A673 (cell line): Measurements from ENCODE around the gene ENOPH1. TPM values are rescaled to one million over a fixed set of nuclear protein-coding genes. Genes with fewer than 3 reads are reported as not detected.

Source experiments
- BruUV-seq: library from RNA; stranded (reverse); fragments of 400-500 nt; replicated peaks from 2 replicates; lab custom pipeline; 2021; lab: Mats Ljungman, UMichigan
- CTCF ChIA-PET: fragments of 300-600 bp; sonication (Branson Sonifier 250); formaldehyde crosslinking; loops from one replicate; lab custom pipeline; 2022; ENCODE audit warnings: antibody characterized with exemption; lab: Charles Lee
- POLR2A ChIA-PET: fragments of 300-600 bp; sonication (Branson Sonifier 250); formaldehyde crosslinking; loops from one replicate; lab custom pipeline; 2022; ENCODE audit warnings: antibody characterized with exemption; ENCODE audit not compliant: low non-redundant PET; lab: Charles Lee
- DNase-seq: peaks from one replicate; pipeline ENCODE4 v3.0.0-alpha.2; 2015; ENCODE audit warnings: low spot score
- H3K27ac ChIP-seq: fragments of 200-600 bp; sonication (generic); 2 replicates; pipeline ENCODE4 v1.5.1; 2016; ENCODE audit warnings: mixed run types, low read depth, mild to moderate bottlenecking, mixed read lengths, antibody characterized with exemption, low read length; ENCODE audit not compliant: poor library complexity, severe bottlenecking
- H3K27me3 ChIP-seq: fragments of 200-600 bp; sonication (generic); replicated peaks from 2 replicates; pipeline ENCODE4 v1.6.1; 2017; ENCODE audit warnings: mixed run types, low read depth, mild to moderate bottlenecking, mixed read lengths, antibody characterized with exemption, low read length; ENCODE audit not compliant: insufficient read depth, poor library complexity
- H3K36me3 ChIP-seq: fragments of 200-600 bp; sonication (generic); 2 replicates; pipeline ENCODE4 v1.6.1; 2016; ENCODE audit warnings: mixed run types, mild to moderate bottlenecking, mixed read lengths, antibody characterized with exemption, low read length; ENCODE audit not compliant: insufficient read depth, poor library complexity, severe bottlenecking
- H3K4me1 ChIP-seq: fragments of 200-600 bp; sonication (generic); 2 replicates; pipeline ENCODE4 v1.6.1; 2017; ENCODE audit warnings: mixed run types, mild to moderate bottlenecking, mixed read lengths, antibody characterized with exemption, low read length; ENCODE audit not compliant: insufficient read depth, poor library complexity, severe bottlenecking
- H3K4me3 ChIP-seq: fragments of 200-600 bp; sonication (generic); 2 replicates; pipeline ENCODE4 v1.5.1; 2016; ENCODE audit warnings: low read depth, mixed run types, mild to moderate bottlenecking, mixed read lengths, low read length; ENCODE audit not compliant: poor library complexity, severe bottlenecking
- H3K9me3 ChIP-seq: fragments of 200-600 bp; sonication (generic); 2 replicates; pipeline ENCODE4 v1.6.1; 2016; ENCODE audit warnings: mixed run types, low read depth, mild to moderate bottlenecking, mixed read lengths, antibody characterized with exemption, low read length; ENCODE audit not compliant: poor library complexity, severe bottlenecking
- EZH2 ChIP-seq: fragments of 200-600 bp; sonication (generic); IDR thresholded peaks from 2 replicates; pipeline ENCODE4 v1.6.1; 2017; ENCODE audit warnings: borderline replicate concordance, low read depth, mild to moderate bottlenecking, mixed read lengths, antibody characterized with exemption, low read length; ENCODE audit not compliant: poor library complexity, severe bottlenecking
- intact Hi-C: fragments of 100-400 bp; cut with micrococcal nuclease; formaldehyde crosslinking; loops from one replicate; pipeline ENCODE4 v1.10.0; 2022; ENCODE audit not compliant: unreplicated experiment
- total RNA-seq: library from RNA; stranded (reverse); gene quantifications from 2 replicates; pipeline ENCODE4 v1.2.3, GENCODE V29; 2021
- TF ChIP-seq, protein P1 (sequence below): fragments of 300-800, 200-600 bp; sonication (generic); conservative IDR thresholded peaks from 2 replicates; pipeline ENCODE4 v1.5.1; 2017; ENCODE audit warnings: low read depth, mild to moderate bottlenecking, antibody characterized with exemption, low read length, moderate library complexity, mixed read lengths

ENOPH1 gene
- total RNA-seq, 1 experiment from 2014 or later: 29.3 TPM

DNA sequence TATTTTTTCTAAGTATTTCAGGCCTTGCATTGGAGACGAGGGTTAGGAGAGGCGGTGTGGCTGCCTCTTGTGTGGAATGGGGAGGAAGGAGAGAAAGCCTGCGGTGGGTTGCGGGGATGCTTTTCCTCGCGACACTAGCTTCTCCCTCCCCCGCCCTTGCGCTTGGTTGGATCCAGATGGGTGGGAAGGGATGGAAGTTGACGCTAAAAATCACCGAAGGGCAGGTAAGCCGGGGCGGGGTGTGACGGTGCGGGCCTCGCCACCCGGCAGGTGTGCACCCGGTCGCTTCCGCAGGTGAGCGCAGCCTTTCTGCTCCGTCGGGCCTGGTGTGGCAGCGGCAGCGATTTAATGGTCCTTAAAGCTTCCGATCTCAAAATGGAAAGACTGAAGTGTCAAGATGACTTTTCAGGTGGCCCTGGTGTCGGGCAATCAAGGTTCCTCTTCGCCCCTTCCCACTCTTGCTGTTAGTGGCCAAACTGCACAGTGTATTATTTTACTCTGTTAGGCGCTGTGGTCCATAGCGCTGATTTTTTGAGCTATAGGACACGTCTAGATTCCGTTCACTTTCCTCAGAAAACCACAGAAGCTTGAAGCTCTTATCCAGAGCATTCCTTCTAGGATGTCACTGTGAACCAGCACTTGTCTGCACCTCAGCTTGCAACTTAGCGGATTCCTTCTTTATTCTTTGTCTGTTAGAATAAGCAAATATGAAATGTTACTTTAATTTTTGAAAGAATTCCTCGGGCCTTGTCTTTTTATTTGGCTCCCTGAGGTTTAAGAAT is 765 bp downstream of the ENOPH1 start:
- TSS peak; percentile 49 for BruUV-seq
- ChIA-PET POLR2A (interaction anchor here (0.6 kb wide), 1 partner anchor 57 kb away, joined by 3 read pairs; the partner anchor contains the start of gene HNRNPD), CTCF (no interaction called here)
- H3K4me3 ChIP-seq: peak overlapping the region; percentile 88
- H3K4me1 ChIP-seq: no peaks in the 10 kb centered on the region
- H3K9me3 ChIP-seq: no peaks in the 10 kb centered on the region
- peaks cover 25% of the 10 kb centered on the region for H3K36me3 ChIP-seq
- intact Hi-C loops: no loop called here
- peak; percentile 35 for DNase-seq
- no peaks in the 10 kb centered on the region for H3K27me3 ChIP-seq
- no peak for TF ChIP-seq EZH2
- TF ChIP-seq, protein P1, sequence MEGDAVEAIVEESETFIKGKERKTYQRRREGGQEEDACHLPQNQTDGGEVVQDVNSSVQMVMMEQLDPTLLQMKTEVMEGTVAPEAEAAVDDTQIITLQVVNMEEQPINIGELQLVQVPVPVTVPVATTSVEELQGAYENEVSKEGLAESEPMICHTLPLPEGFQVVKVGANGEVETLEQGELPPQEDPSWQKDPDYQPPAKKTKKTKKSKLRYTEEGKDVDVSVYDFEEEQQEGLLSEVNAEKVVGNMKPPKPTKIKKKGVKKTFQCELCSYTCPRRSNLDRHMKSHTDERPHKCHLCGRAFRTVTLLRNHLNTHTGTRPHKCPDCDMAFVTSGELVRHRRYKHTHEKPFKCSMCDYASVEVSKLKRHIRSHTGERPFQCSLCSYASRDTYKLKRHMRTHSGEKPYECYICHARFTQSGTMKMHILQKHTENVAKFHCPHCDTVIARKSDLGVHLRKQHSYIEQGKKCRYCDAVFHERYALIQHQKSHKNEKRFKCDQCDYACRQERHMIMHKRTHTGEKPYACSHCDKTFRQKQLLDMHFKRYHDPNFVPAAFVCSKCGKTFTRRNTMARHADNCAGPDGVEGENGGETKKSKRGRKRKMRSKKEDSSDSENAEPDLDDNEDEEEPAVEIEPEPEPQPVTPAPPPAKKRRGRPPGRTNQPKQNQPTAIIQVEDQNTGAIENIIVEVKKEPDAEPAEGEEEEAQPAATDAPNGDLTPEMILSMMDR: no peak
- H3K27ac ChIP-seq: peak overlapping the region; percentile 99

DNA sequence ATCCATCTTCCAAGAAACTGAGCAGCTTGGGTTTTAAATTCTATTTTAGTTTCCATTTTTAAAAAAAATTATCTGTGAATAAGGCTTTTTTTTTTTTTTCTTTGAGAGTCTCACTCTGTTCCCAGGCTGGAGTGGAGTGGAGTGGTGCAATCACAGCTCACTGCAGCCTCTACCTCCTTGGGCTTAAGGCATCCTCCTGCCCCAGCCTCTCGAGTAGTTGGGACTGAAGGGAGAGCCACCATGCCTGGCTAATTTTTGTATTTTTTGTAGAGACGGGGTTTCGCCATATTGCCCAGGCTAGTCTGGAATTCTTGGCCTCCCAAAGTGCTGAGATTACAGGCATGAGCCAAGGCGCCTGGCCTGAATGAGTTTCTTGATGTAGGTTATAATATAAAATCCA is 1.4 kb downstream of the ENOPH1 start:
- Histone ChIP-seq H3K9me3 (no peaks in the 10 kb centered on the region), H3K4me1 (no peaks in the 10 kb centered on the region), H3K36me3 (peaks cover 19% of the 10 kb centered on the region), H3K27ac (no peak overlapping the region), H3K4me3 (peak overlapping the region; percentile 88), H3K27me3 (no peaks in the 10 kb centered on the region)
- intact Hi-C loops: no loop called here
- TF ChIP-seq, protein P1: no peak
- TF ChIP-seq EZH2: no peak
- ChIA-PET CTCF (no interaction called here), POLR2A (no interaction called here)
- no peak for DNase-seq
- no TSS peak for BruUV-seq

DNA sequence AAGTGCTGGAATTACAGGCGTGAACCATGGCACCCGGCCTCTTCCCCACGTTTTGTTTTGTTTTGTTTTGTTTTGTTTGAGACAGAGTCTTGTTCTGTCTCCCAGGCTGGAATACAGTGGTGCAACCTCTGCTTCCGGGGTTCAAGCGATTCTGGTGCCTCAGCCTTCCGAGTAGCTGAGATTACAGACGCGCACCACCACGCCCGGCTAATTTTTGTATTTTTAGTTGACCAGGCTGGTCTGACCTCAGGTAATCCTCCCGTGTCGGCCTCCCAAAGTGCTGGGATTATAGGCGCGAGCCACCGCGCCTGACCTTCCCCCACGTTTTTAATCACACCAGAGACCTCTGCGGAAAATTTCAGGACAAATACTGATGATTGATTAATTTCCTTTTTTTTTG is 2.2 kb downstream of the ENOPH1 start:
- Histone ChIP-seq H3K9me3 (no peaks in the 10 kb centered on the region), H3K27ac (no peak overlapping the region), H3K36me3 (peaks cover 11% of the 10 kb centered on the region), H3K27me3 (no peaks in the 10 kb centered on the region), H3K4me3 (no peak overlapping the region), H3K4me1 (no peaks in the 10 kb centered on the region)
- ChIA-PET POLR2A (no interaction called here), CTCF (no interaction called here)
- DNase-seq: no peak
- intact Hi-C loops: no loop called here
- BruUV-seq: no TSS peak
- TF ChIP-seq, protein P1: no peak
- TF ChIP-seq EZH2: no peak
